H1 (cell line): ENCODE data around the gene PLA2R1. TPM values are rescaled to one million over a fixed set of nuclear protein-coding genes. Genes with fewer than 3 reads are reported as not detected.

ENCODE experiments used
- BACH1 ChIP-seq: IDR thresholded peaks from 2 replicates; pipeline ENCODE4 v1.6.1; 2012; ENCODE audit warnings: low read length, improper control_type of control experiment
- GABPA ChIP-seq: IDR thresholded peaks from 2 replicates; pipeline ENCODE4 v1.6.1; 2011; ENCODE audit warnings: mild to moderate bottlenecking, low read length, moderate library complexity, borderline replicate concordance; ENCODE audit not compliant: insufficient read depth
- JUND ChIP-seq: IDR thresholded peaks from 2 replicates; pipeline ENCODE4 v1.6.1; 2011; ENCODE audit warnings: mild to moderate bottlenecking, improper control_type of control experiment, low read length
- KDM4A ChIP-seq: IDR thresholded peaks from one replicate; pipeline ENCODE4 v1.7.1; 2012; ENCODE audit warnings: low read depth, mild to moderate bottlenecking, moderate library complexity, low read length, inconsistent platforms; ENCODE audit not compliant: severe bottlenecking
- NANOG ChIP-seq: IDR thresholded peaks from 2 replicates; pipeline ENCODE4 v1.6.1; 2011; ENCODE audit warnings: low read length, low read depth, mild to moderate bottlenecking, inconsistent platforms; ENCODE audit not compliant: insufficient read depth, poor library complexity, severe bottlenecking
- polyA plus RNA-seq, 7 experiments: library from polyadenylated mRNA; depleted of rRNA in 3 of 7; stranded (reverse) in 5 of 7; unstranded in 2 of 7; fragments of >200 nt in 5 of 7; fragments of 200-250 nt in 2 of 7; gene quantifications; 1 replicate in 5 of 7; 2 replicates in 1 of 7; 4 replicates in 1 of 7; pipeline versions ENCODE4 v1.2.1 to v1.2.3, GENCODE V29; 2011 to 2013; ENCODE audit warnings: missing spikeins in 2 of 7, mixed read lengths in 2 of 7
- total RNA-seq: library from RNA; stranded (reverse); fragmentation: NEBNext Ultra II Directional; extraction: Animal tissue kit (Norgen Biotek cat#: 25700); gene quantifications from 2 replicates; pipeline ENCODE4 v1.2.1, GENCODE V29; 2021
- TF ChIP-seq, protein P1 (sequence below): fragments of 300-600 bp; sonication (generic); IDR thresholded peaks from 2 replicates; pipeline ENCODE4 v1.7.1; 2012; ENCODE audit warnings: low read length, moderate library complexity, mild to moderate bottlenecking, inconsistent platforms; ENCODE audit not compliant: insufficient replicate concordance

The PLA2R1 gene
- total and polyA plus RNA-seq, 2 of the 8 experiments (the other 6 are each of a cell fraction or from before 2014, with no cell fraction given) = 0.65 to 1.5 TPM

DNA sequence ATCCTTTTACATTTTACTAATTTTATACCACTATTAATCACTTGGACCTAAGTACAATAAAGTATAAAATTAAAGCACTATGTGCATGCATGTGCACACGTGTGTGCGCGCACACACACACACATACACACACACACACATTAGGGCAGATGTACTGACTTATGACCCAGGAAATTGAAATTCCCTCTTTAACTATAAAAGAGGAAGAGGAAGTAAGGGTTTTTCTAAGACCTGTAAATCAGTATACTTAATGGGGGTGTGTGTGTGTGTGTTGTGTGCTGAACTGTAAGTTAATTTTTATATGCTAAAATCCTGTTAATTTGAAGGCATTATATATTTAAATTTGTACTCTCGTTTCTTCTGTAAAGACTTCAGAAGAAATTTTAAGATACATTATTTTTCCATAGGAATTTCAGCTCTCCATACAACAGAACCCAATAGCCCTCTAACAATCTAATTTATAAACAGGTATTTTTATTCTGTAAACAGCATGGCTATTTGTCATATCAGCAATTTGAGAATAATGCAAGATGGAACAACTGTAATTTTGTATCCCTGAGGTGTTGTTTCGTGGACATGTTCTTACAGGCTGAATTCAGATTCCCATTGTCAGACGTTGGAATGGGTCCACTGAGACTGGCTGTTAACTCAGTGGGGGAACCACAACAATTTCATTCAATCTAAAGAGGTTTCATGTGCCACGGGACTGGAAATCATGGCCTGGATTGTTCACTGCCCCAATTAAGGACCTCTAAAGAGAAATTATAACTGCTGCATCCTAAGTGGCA lies 90.9 kb downstream of the PLA2R1 start (continued):
- TF ChIP-seq, protein P1, sequence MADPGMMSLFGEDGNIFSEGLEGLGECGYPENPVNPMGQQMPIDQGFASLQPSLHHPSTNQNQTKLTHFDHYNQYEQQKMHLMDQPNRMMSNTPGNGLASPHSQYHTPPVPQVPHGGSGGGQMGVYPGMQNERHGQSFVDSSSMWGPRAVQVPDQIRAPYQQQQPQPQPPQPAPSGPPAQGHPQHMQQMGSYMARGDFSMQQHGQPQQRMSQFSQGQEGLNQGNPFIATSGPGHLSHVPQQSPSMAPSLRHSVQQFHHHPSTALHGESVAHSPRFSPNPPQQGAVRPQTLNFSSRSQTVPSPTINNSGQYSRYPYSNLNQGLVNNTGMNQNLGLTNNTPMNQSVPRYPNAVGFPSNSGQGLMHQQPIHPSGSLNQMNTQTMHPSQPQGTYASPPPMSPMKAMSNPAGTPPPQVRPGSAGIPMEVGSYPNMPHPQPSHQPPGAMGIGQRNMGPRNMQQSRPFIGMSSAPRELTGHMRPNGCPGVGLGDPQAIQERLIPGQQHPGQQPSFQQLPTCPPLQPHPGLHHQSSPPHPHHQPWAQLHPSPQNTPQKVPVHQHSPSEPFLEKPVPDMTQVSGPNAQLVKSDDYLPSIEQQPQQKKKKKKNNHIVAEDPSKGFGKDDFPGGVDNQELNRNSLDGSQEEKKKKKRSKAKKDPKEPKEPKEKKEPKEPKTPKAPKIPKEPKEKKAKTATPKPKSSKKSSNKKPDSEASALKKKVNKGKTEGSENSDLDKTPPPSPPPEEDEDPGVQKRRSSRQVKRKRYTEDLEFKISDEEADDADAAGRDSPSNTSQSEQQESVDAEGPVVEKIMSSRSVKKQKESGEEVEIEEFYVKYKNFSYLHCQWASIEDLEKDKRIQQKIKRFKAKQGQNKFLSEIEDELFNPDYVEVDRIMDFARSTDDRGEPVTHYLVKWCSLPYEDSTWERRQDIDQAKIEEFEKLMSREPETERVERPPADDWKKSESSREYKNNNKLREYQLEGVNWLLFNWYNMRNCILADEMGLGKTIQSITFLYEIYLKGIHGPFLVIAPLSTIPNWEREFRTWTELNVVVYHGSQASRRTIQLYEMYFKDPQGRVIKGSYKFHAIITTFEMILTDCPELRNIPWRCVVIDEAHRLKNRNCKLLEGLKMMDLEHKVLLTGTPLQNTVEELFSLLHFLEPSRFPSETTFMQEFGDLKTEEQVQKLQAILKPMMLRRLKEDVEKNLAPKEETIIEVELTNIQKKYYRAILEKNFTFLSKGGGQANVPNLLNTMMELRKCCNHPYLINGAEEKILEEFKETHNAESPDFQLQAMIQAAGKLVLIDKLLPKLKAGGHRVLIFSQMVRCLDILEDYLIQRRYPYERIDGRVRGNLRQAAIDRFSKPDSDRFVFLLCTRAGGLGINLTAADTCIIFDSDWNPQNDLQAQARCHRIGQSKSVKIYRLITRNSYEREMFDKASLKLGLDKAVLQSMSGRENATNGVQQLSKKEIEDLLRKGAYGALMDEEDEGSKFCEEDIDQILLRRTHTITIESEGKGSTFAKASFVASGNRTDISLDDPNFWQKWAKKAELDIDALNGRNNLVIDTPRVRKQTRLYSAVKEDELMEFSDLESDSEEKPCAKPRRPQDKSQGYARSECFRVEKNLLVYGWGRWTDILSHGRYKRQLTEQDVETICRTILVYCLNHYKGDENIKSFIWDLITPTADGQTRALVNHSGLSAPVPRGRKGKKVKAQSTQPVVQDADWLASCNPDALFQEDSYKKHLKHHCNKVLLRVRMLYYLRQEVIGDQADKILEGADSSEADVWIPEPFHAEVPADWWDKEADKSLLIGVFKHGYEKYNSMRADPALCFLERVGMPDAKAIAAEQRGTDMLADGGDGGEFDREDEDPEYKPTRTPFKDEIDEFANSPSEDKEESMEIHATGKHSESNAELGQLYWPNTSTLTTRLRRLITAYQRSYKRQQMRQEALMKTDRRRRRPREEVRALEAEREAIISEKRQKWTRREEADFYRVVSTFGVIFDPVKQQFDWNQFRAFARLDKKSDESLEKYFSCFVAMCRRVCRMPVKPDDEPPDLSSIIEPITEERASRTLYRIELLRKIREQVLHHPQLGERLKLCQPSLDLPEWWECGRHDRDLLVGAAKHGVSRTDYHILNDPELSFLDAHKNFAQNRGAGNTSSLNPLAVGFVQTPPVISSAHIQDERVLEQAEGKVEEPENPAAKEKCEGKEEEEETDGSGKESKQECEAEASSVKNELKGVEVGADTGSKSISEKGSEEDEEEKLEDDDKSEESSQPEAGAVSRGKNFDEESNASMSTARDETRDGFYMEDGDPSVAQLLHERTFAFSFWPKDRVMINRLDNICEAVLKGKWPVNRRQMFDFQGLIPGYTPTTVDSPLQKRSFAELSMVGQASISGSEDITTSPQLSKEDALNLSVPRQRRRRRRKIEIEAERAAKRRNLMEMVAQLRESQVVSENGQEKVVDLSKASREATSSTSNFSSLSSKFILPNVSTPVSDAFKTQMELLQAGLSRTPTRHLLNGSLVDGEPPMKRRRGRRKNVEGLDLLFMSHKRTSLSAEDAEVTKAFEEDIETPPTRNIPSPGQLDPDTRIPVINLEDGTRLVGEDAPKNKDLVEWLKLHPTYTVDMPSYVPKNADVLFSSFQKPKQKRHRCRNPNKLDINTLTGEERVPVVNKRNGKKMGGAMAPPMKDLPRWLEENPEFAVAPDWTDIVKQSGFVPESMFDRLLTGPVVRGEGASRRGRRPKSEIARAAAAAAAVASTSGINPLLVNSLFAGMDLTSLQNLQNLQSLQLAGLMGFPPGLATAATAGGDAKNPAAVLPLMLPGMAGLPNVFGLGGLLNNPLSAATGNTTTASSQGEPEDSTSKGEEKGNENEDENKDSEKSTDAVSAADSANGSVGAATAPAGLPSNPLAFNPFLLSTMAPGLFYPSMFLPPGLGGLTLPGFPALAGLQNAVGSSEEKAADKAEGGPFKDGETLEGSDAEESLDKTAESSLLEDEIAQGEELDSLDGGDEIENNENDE = no peak
- no peak for TF ChIP-seq JUND
- no peak for TF ChIP-seq NANOG
- no peak for TF ChIP-seq BACH1
- TF ChIP-seq GABPA = no peak
- TF ChIP-seq KDM4A = no peak
